HCT116 (cell line): ENCODE data around the gene NAA50. TPM values are rescaled to one million over a fixed set of nuclear protein-coding genes. Genes with fewer than 3 reads are reported as not detected.

ENCODE experiments used
- ATAC-seq: fragments of 200-7000 bp; cut with Tn5 transposase; 2 replicates; pipeline ENCODE4 v1.9.1; 2020; ENCODE audit warnings: mild to moderate bottlenecking, moderate library complexity
- BruUV-seq: library from RNA; stranded (reverse); fragments of 400-500 nt; replicated peaks from 2 replicates; lab custom pipeline; 2021; lab: Mats Ljungman, UMichigan
- CTCF ChIA-PET: fragments of 300-600 bp; sonication (Branson Sonifier 250); formaldehyde crosslinking; loops from one replicate; lab custom pipeline; 2021; ENCODE audit warnings: antibody characterized with exemption; lab: Charles Lee
- POLR2A ChIA-PET: fragments of 300-600, 350-600 bp; sonication (Branson Sonifier 250); formaldehyde crosslinking; loops from one replicate; lab custom pipeline; 2021; ENCODE audit warnings: antibody characterized with exemption; lab: Charles Lee
- RAD21 ChIA-PET, 2 experiments: fragments of 300-600 bp; sonication (Branson Sonifier 250); formaldehyde crosslinking; loops; one replicate each; lab custom pipeline; 2023; ENCODE audit warnings: low total read pairs in 2 of 2; ENCODE audit not compliant: uncharacterized antibody in 2 of 2, unreplicated experiment in 2 of 2, low non-redundant PET in 1 of 2; lab: Charles Lee
- DNase-seq: peaks from one replicate; pipeline ENCODE4 v3.0.0-alpha.2; 2010; ENCODE audit warnings: low read depth, low spot score
- H2AFZ ChIP-seq: fragments of 200-600 bp; shearing (Covaris generic), sonication (generic); 2 replicates; pipeline ENCODE4 v1.6.1; 2017; ENCODE audit warnings: low read depth, mixed run types, mixed read lengths, antibody characterized with exemption, low read length; ENCODE audit not compliant: poor library complexity, severe bottlenecking
- H3K27ac ChIP-seq: 2 replicates; pipeline ENCODE4 v1.5.1; 2012; ENCODE audit warnings: low read depth, low read length
- H3K27me3 ChIP-seq: fragments of 200-600 bp; sonication (generic); 2 replicates; pipeline ENCODE4 v1.6.1; 2016; ENCODE audit warnings: mixed run types, low read length, mixed read lengths; ENCODE audit not compliant: insufficient read depth
- H3K36me3 ChIP-seq, 2 experiments: fragments of 200-500 bp in 1 of 2; fragments of 200-600 bp in 1 of 2; sonication (Bioruptor generic) in 1 of 2; sonication (generic) in 1 of 2; 2 replicates each; pipeline versions ENCODE4 v1.5.1 to v1.6.1; 2014 to 2016; ENCODE audit warnings: low read length in 2 of 2, inconsistent platforms in 1 of 2, mixed read lengths in 1 of 2, mixed run types in 1 of 2; ENCODE audit not compliant: insufficient read depth in 2 of 2, control insufficient read depth in 1 of 2
- H3K4me1 ChIP-seq, 2 experiments: fragments of 200-600 bp in 1 of 2; sonication (generic) in 1 of 2; 2 replicates each; pipeline versions ENCODE4 v1.5.1 to v1.6.1; 2012 to 2017; ENCODE audit warnings: low read length in 2 of 2, inconsistent platforms in 1 of 2, mild to moderate bottlenecking in 1 of 2, mixed read lengths in 1 of 2, mixed run types in 1 of 2, moderate library complexity in 1 of 2; ENCODE audit not compliant: insufficient read depth in 2 of 2, control insufficient read depth in 1 of 2
- H3K4me2 ChIP-seq: fragments of 200-600 bp; sonication (generic); 2 replicates; pipeline ENCODE4 v1.6.1; 2017; ENCODE audit warnings: mixed run types, low read length, mixed read lengths
- H3K4me3 ChIP-seq, 2 experiments: fragments of 200-600 bp in 1 of 2; sonication (generic) in 1 of 2; replicated peaks in 1 of 2; 2 replicates each; pipeline ENCODE4 v1.5.1; 2011 to 2016; ENCODE audit warnings: low read length in 2 of 2, control low read depth in 1 of 2, low read depth in 1 of 2, mild to moderate bottlenecking in 1 of 2, mixed read lengths in 1 of 2, mixed run types in 1 of 2
- H3K79me2 ChIP-seq: fragments of 200-600 bp; sonication (generic); 2 replicates; pipeline ENCODE4 v1.6.1; 2017; ENCODE audit warnings: mild to moderate bottlenecking, mixed run types, low read length, moderate library complexity, mixed read lengths; ENCODE audit not compliant: insufficient read depth
- H3K9ac ChIP-seq: fragments of 200-600 bp; sonication (generic); 2 replicates; pipeline ENCODE4 v1.6.1; 2016; ENCODE audit warnings: low read length, mixed read lengths
- H3K9me2 ChIP-seq: fragments of 200-600 bp; sonication (generic), shearing (Covaris generic); 2 replicates; pipeline ENCODE4 v1.6.1; 2017; ENCODE audit warnings: mixed run types, mild to moderate bottlenecking, moderate library complexity; ENCODE audit not compliant: insufficient read depth
- H3K9me3 ChIP-seq, 2 experiments: fragments of 200-500 bp in 1 of 2; fragments of 200-600 bp in 1 of 2; sonication (Bioruptor generic) in 1 of 2; sonication (generic) in 1 of 2; 2 replicates each; pipeline ENCODE4 v1.6.1; 2014 to 2017; ENCODE audit warnings: low read length in 2 of 2, mixed read lengths in 2 of 2, inconsistent platforms in 1 of 2, low read depth in 1 of 2, mild to moderate bottlenecking in 1 of 2, mixed run types in 1 of 2, moderate library complexity in 1 of 2; ENCODE audit not compliant: control insufficient read depth in 1 of 2, insufficient read depth in 1 of 2
- H4K20me1 ChIP-seq: fragments of 200-600 bp; sonication (generic), shearing (Covaris generic); 2 replicates; pipeline ENCODE4 v1.6.1; 2017; ENCODE audit warnings: mixed run types, mild to moderate bottlenecking, moderate library complexity; ENCODE audit not compliant: insufficient read depth
- ATF3 ChIP-seq: IDR thresholded peaks from 2 replicates; pipeline ENCODE4 v1.6.1; 2012
- CBX3 ChIP-seq: IDR thresholded peaks from 2 replicates; pipeline ENCODE4 v1.6.1; 2012; ENCODE audit warnings: low read depth
- CEBPB ChIP-seq: IDR thresholded peaks from 2 replicates; pipeline ENCODE4 v1.6.1; 2012; ENCODE audit warnings: low read depth
- MAX ChIP-seq: IDR thresholded peaks from 2 replicates; pipeline ENCODE4 v1.6.1; 2012
- RAD21 ChIP-seq: IDR thresholded peaks from 2 replicates; pipeline ENCODE4 v1.6.1; 2012; ENCODE audit warnings: low read depth, mild to moderate bottlenecking
- SP1 ChIP-seq: IDR thresholded peaks from 2 replicates; pipeline ENCODE4 v1.6.1; 2012; ENCODE audit warnings: low read depth
- ZBTB33 ChIP-seq: IDR thresholded peaks from 2 replicates; pipeline ENCODE4 v1.6.1; 2011; ENCODE audit warnings: mild to moderate bottlenecking, low read length, moderate library complexity; ENCODE audit not compliant: insufficient replicate concordance; ENCODE audit errors: extremely low read depth
- intact Hi-C: fragments of 100-400 bp; cut with micrococcal nuclease; formaldehyde crosslinking; loops from 2 replicates; pipeline ENCODE4 v1.10.0; 2022
- total RNA-seq: library from RNA; stranded (reverse); gene quantifications from one replicate; pipeline ENCODE4 v1.2.1, GENCODE V29; 2021; ENCODE audit not compliant: unreplicated experiment

The NAA50 gene
- total RNA-seq, 1 experiment from 2014 or later, result 233 TPM

DNA sequence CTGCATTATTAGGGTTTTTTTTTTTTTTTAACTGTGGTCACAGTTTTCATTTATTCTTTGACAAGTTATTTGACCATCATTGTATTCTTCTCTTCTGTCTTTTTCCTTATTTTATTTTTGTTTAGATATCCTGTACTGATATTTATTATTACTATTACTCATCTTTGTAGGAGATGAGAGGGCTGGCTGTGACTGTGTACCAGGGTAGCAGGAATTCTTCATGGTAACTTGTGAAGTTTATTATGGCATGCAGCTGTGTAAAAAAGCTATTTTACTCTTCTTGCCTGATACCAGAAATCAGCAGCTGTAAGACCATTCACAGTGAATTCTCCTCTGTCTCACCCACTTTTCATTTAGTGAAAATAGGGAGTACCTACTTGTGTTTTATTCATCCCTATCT lies 45.3 kb upstream of the NAA50 start:
- H3K4me2 ChIP-seq, result no peak overlapping the region
- H3K79me2 ChIP-seq, result no peaks in the 10 kb centered on the region
- intact Hi-C loops, result no loop called here
- POLR2A ChIA-PET, result no interaction called here
- RAD21 ChIA-PET, result no interaction called here
- no peak overlapping the region for H3K4me3 ChIP-seq
- CTCF ChIA-PET, result interaction anchor here (2.0 kb wide), 1 partner anchor 53 kb away, joined by 4 read pairs; no protein-coding TSS in a partner anchor
- no peak overlapping the region for H3K27ac ChIP-seq
- H2AFZ ChIP-seq, result no peak overlapping the region
- H3K9me2 ChIP-seq, result no peaks in the 10 kb centered on the region
- H4K20me1 ChIP-seq, result 0 out of 2 replicates have a peak, but pooled peaks cover 3% of the 10 kb centered on the region
- no peaks in the 10 kb centered on the region for H3K27me3 ChIP-seq
- ATAC-seq, result no peak
- H3K9ac ChIP-seq, result no peak overlapping the region
- TF ChIP-seq ZBTB33, result no peak
- no peak for TF ChIP-seq RAD21
- no peak for TF ChIP-seq ATF3
- TF ChIP-seq SP1, result no peak
- no peaks in the 10 kb centered on the region for H3K9me3 ChIP-seq
- DNase-seq, result no peak
- no peaks in the 10 kb centered on the region for H3K4me1 ChIP-seq
- no TSS peak for BruUV-seq
- peaks cover 0 to 18% of the 10 kb centered on the region in 2 experiments; a peak in 2 of 4 replicates for H3K36me3 ChIP-seq

- Histone ChIP-seq H3K9ac (no peak overlapping the region), H3K9me3 (no peaks in the 10 kb centered on the region), H2AFZ (no peak overlapping the region), H3K79me2 (no peaks in the 10 kb centered on the region), H3K36me3 (peaks cover 0 to 9% of the 10 kb centered on the region in 2 experiments; a peak in 2 of 4 replicates), H4K20me1 (no peaks in the 10 kb centered on the region), H3K9me2 (no peaks in the 10 kb centered on the region), H3K4me2 (no peak overlapping the region), H3K4me1 (no peaks in the 10 kb centered on the region), H3K27me3 (no peaks in the 10 kb centered on the region), H3K27ac (no peak overlapping the region), H3K4me3 (no peak overlapping the region)
- no peak for TF ChIP-seq CEBPB
- TF ChIP-seq RAD21, result no peak
- TF ChIP-seq CBX3, result no peak
- no peak for TF ChIP-seq SP1
- TF ChIP-seq ZBTB33, result no peak
- TF ChIP-seq MAX, result no peak
- ChIA-PET POLR2A (no interaction called here), CTCF (no interaction called here), RAD21 (no interaction called here)
- DNase-seq (no peak), ATAC-seq (no peak)
- intact Hi-C loops, result no loop called here
- no TSS peak for BruUV-seq
Observed at GRCh38 chr3:113783980-113784379, 37.9 kb upstream of the NAA50 start.
